Endothelial cell of umbilical vein (primary cell): ENCODE data around the gene NT5DC2.

ENCODE experiments used
- EZH2 ChIP-seq: IDR thresholded peaks from 2 replicates; pipeline ENCODE4 v1.6.1; 2012; ENCODE audit warnings: borderline replicate concordance, low read depth, mild to moderate bottlenecking, moderate library complexity, low read length, inconsistent platforms; ENCODE audit not compliant: severe bottlenecking
- GATA2 ChIP-seq: IDR thresholded peaks from 2 replicates; pipeline ENCODE4 v1.7.0; 2011; ENCODE audit warnings: low read depth, mild to moderate bottlenecking, moderate library complexity, mixed read lengths, low read length; ENCODE audit not compliant: insufficient read length, insufficient read depth
- POLR2A ChIP-seq: IDR thresholded peaks from 2 replicates; pipeline ENCODE4 v1.6.1; 2012; ENCODE audit warnings: low read depth, mild to moderate bottlenecking, control low read depth, low read length
- TF ChIP-seq, protein P1 (sequence below), 2 donors: IDR thresholded peaks; 1 replicate in 1 of 2; 2 replicates in 1 of 2; pipeline ENCODE4 v1.5.1; 2011; ENCODE audit warnings: low read length in 2 of 2, mild to moderate bottlenecking in 2 of 2, moderate library complexity in 2 of 2, control low read depth in 1 of 2, inconsistent platforms in 1 of 2, low read depth in 1 of 2; ENCODE audit not compliant: insufficient read depth in 1 of 2; ENCODE audit errors: extremely low read depth in 1 of 2

DNA sequence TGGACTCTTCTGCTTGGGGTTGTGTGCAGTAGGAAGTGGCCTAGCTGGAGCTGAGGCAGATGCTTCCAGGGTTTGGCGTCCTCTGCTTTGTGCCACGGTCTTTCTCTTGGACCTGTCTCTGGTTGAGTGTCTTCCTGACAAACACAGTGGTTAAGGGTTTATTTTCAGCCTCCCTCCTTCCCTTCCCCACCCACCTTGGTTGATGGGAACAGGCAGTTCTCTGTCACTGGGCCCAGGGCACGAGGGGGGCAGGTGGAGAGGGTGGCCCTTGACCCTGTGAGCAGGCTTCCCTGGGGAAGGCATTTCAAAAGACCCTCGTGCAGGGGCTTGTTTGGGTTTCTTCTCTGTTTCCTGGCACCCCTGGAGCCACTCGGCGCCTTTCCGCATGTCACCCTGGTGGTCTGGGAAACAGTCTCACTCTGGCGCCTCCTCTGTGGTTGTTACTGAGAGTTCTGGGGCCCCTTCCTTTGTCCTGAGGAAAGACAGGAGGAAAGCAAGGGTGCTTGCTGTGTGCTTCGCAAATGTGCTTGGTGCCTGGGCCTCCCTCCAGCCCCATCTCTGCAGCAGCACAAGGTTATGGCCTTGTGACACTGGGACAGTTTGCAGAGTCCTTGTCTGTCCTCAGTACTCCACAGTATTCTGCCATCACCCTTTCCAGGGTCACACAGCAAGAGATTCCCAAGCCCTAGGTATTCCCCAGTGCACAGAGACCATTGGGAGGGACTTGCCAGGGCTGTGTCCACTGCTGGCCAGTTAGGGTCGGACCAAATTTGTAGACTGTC, 48.8 kb downstream of the NT5DC2 start:
- TF ChIP-seq, protein P1, sequence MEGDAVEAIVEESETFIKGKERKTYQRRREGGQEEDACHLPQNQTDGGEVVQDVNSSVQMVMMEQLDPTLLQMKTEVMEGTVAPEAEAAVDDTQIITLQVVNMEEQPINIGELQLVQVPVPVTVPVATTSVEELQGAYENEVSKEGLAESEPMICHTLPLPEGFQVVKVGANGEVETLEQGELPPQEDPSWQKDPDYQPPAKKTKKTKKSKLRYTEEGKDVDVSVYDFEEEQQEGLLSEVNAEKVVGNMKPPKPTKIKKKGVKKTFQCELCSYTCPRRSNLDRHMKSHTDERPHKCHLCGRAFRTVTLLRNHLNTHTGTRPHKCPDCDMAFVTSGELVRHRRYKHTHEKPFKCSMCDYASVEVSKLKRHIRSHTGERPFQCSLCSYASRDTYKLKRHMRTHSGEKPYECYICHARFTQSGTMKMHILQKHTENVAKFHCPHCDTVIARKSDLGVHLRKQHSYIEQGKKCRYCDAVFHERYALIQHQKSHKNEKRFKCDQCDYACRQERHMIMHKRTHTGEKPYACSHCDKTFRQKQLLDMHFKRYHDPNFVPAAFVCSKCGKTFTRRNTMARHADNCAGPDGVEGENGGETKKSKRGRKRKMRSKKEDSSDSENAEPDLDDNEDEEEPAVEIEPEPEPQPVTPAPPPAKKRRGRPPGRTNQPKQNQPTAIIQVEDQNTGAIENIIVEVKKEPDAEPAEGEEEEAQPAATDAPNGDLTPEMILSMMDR (IDR thresholded peaks at IDR 0.05; ENCODE audit: extremely low read depth in 1 of 2, insufficient read depth in 1 of 2, low read depth in 1 of 2, low read length in 2 of 2) = no peak
- no peak for TF ChIP-seq POLR2A
- no peak for TF ChIP-seq EZH2
- TF ChIP-seq GATA2 = no peak
